Activated naive CD8-positive, alpha-beta T cell treated with anti-CD3 and anti-CD28 coated beads, Interleukin-2, amount 10 ng/mL, durations not matched to agents 7 days and 5 days (primary cell): ENCODE measurements around the gene ANKRD44. TPM values are rescaled to one million over a fixed set of nuclear protein-coding genes. Genes with fewer than 3 reads are reported as not detected.
A peak's percentile ranks its signal among the peaks of the same experiment; 100 is the strongest.
"Not testable (repeated sequence)": the region's sequence is repeated elsewhere in the genome, so short reads cannot be mapped to it uniquely, and the experiment has no call there.

Experiments
- ATAC-seq: fragments of 150-1000 bp; cut with Tn5 transposase; one replicate; pipeline ENCODE4 v1.10.0; 2021; ENCODE audit warnings: low read depth, moderate library complexity
- POLR2A ChIA-PET: fragments of 350-600 bp; sonication (Branson Sonifier 250); formaldehyde crosslinking; loops from one replicate; lab custom pipeline; 2021; ENCODE audit warnings: antibody characterized with exemption; lab: Charles Lee
- DNase-seq: peaks from one replicate; pipeline ENCODE4 v3.0.0; 2021
- H3K27ac Mint-ChIP-seq: one replicate; pipeline ENCODE4 v1.8.0; 2022; ENCODE audit warnings: mild to moderate bottlenecking, mixed read lengths
- H3K27me3 Mint-ChIP-seq: one replicate; pipeline ENCODE4 v1.8.0; 2022; ENCODE audit warnings: mild to moderate bottlenecking, moderate library complexity, mixed read lengths
- H3K36me3 Mint-ChIP-seq: one replicate; pipeline ENCODE4 v1.8.0; 2021; ENCODE audit warnings: mild to moderate bottlenecking, mixed read lengths
- H3K4me1 Mint-ChIP-seq: one replicate; pipeline ENCODE4 v1.8.0; 2021; ENCODE audit warnings: mixed read lengths
- H3K4me3 Mint-ChIP-seq: one replicate; pipeline ENCODE4 v1.8.0; 2022; ENCODE audit warnings: mild to moderate bottlenecking, moderate library complexity, mixed read lengths
- H3K9me3 Mint-ChIP-seq: one replicate; pipeline ENCODE4 v1.8.0; 2021; ENCODE audit warnings: mixed read lengths
- total RNA-seq, 2 experiments: library from RNA; stranded (reverse); gene quantifications; one replicate each; pipeline ENCODE4 v1.2.3, GENCODE V29; 2021

ANKRD44 gene
- total RNA-seq: 100 to 1,000 TPM; 240 to 243 TPM

GRCh38 chr2:197310271-197310985, at the start of gene ANKRD44:
TSS of gene ANKRD44 (minus strand) at chr2:197310780. CDS start at chr2:197310604, 176 bp downstream.
- H3K4me3 Mint-ChIP-seq: peak within 1 kb of the TSS; percentile 92
- peak within 1 kb of the TSS; percentile 92 for H3K27ac Mint-ChIP-seq
- peaks cover 16% of the 10 kb centered on the region for H3K36me3 Mint-ChIP-seq
- POLR2A ChIA-PET: interaction anchor here (0.6 to 8.2 kb wide), 23 partner anchors 9 to 511 kb away, joined by 3 to 122 read pairs (median 6); partner anchors contain the start of gene GTF3C3
- no peaks in the 10 kb centered on the region for H3K9me3 Mint-ChIP-seq
- no peaks in the 10 kb centered on the region for H3K27me3 Mint-ChIP-seq
- ATAC-seq (peak; percentile 65), DNase-seq (peak; percentile 92)
- H3K4me1 Mint-ChIP-seq: peaks cover 57% of the 10 kb centered on the region

GRCh38 chr2:197359859-197360258, 49.3 kb upstream of the ANKRD44 start:
- POLR2A ChIA-PET: no interaction called here
- peaks cover 12% of the 10 kb centered on the region for H3K4me1 Mint-ChIP-seq

GRCh38 chr2:197358931-197359330, 48.4 kb upstream of the ANKRD44 start:
- POLR2A ChIA-PET: no interaction called here
- H3K4me3 Mint-ChIP-seq: no peak overlapping the region
- H3K27ac Mint-ChIP-seq: no peak overlapping the region
- no peaks in the 10 kb centered on the region for H3K27me3 Mint-ChIP-seq
- H3K9me3 Mint-ChIP-seq: peaks cover 4% of the 10 kb centered on the region
- peak; percentile 79 for ATAC-seq
- peaks cover 6% of the 10 kb centered on the region for H3K36me3 Mint-ChIP-seq
- H3K4me1 Mint-ChIP-seq: peaks cover 12% of the 10 kb centered on the region
- no peak for DNase-seq

More at GRCh38 chr2:197359859-197360258, 49.3 kb upstream of the ANKRD44 start:
- ATAC-seq (no peak), DNase-seq (no peak)
- no peak overlapping the region for H3K27ac Mint-ChIP-seq
- peaks cover 4% of the 10 kb centered on the region for H3K9me3 Mint-ChIP-seq
- H3K27me3 Mint-ChIP-seq: no peaks in the 10 kb centered on the region
- peaks cover 6% of the 10 kb centered on the region for H3K36me3 Mint-ChIP-seq
- H3K4me3 Mint-ChIP-seq: no peak overlapping the region

DNA sequence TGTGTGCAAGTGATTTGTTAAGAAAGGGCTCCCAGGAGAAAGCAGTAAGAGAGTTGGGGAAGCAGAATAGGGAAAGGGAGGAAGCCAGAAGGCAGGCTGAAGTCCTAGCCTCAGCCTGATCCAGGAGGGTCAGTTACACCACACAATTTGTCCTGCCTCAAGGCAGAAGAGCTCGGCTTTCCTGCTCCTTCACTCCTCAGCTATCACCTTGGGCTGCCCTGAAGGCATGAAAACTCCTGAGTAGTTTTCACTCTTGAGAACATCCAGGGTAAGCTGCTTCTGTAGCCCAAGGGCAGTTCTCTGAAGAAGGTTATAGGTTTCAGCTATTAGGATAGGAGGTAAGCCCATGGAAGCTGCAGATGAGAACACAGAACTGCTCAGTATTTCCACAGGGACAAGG, 47.4 kb upstream of the ANKRD44 start:
- Mint-ChIP-seq H3K27ac (no peak overlapping the region), H3K9me3 (peaks cover 4% of the 10 kb centered on the region), H3K4me3 (no peak overlapping the region), H3K4me1 (peaks cover 12% of the 10 kb centered on the region), H3K27me3 (no peaks in the 10 kb centered on the region), H3K36me3 (peaks cover 6% of the 10 kb centered on the region)
- no peak for DNase-seq
- POLR2A ChIA-PET: no interaction called here
- no peak for ATAC-seq

DNA sequence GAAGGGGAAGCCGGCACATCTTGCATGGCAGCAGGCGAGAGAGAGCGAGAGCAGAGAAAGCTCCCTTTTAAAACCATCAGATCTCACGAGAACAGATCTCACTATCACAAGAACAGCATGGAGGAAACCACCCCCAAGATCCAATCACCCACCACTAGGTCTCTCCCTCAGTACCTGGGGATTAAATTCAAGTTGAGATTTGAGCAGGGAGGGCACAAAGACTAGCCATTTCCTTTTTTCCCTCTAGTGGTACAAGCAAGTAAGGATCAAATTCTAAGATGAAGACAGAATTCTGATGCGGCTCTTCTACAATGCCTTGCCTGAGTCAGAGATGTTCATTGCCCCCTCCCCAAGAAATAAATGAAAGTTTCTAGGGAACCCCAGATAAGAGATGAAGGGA, 45.6 kb upstream of the ANKRD44 start:
- H3K4me3 Mint-ChIP-seq: no peak overlapping the region
- no peak overlapping the region for H3K27ac Mint-ChIP-seq
- H3K9me3 Mint-ChIP-seq: peaks cover 4% of the 10 kb centered on the region
- no peaks in the 10 kb centered on the region for H3K27me3 Mint-ChIP-seq
- DNase-seq: no peak
- POLR2A ChIA-PET: interaction anchor here (1.4 kb wide), 1 partner anchor 27 kb away, joined by 4 read pairs; no protein-coding TSS in a partner anchor
- ATAC-seq: no peak
- peaks cover 12% of the 10 kb centered on the region for H3K4me1 Mint-ChIP-seq
- peaks cover 6% of the 10 kb centered on the region for H3K36me3 Mint-ChIP-seq

DNA sequence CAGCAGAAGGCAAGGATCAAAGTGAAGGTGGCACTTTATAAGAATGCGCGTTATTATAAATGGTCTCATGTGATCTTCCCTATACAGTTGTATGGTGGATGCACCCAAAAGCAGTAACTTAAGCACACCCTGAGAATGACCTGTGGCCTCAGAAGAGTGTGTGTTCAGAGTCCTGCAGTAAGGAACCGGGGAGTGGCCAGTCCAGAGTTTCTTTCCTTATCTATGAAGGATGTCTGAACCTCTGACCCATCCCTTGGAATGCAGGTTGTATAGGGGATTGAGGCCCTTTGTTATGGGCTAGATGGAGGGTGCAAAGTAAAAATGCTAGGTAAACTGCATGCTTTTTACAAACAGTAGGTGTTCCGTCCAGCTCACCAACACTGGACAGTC, 43.6 kb upstream of the ANKRD44 start:
- POLR2A ChIA-PET: no interaction called here
- ATAC-seq (no peak), DNase-seq (no peak)
- Mint-ChIP-seq H3K4me1 (peaks cover 14% of the 10 kb centered on the region), H3K36me3 (peaks cover 3% of the 10 kb centered on the region), H3K4me3 (no peak overlapping the region), H3K27me3 (no peaks in the 10 kb centered on the region), H3K27ac (no peak overlapping the region), H3K9me3 (peaks cover 4% of the 10 kb centered on the region)

DNA sequence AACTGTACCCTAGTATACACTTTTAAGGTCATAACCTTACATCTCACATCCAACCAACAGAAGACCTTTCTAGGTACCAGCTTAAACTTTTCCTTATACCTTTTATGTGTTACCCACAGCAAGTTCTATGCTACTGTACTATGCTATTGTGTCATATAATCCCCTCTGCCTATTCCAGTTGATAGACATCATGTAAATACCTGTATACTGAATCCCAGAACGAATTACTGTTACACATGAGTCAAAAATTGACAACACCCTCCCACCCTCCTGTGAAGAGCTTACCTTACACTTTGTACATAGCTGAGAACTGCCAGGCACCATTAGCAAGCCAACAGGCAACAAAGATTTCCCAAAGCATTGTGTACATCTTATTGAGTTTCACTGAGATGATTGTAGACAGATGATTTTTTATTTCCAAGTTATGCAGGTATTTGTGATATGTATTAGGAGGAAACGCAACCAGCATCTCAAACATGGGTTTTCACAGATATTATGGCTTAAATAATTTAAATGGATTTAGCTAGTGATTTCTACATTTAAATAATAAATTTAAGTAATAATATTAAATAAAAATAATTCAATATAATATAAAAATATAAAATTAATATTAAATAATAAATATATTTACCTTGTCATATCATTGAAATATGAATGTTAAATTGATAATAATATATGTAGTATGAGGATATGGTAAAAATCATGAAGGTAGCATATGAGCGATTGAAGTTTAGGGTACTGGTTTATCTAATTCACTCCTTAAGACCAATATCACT, 43.0 kb upstream of the ANKRD44 start:
- Mint-ChIP-seq H3K9me3 (peaks cover 4% of the 10 kb centered on the region), H3K36me3 (peaks cover 2% of the 10 kb centered on the region), H3K4me1 (peaks cover 9% of the 10 kb centered on the region), H3K27me3 (no peaks in the 10 kb centered on the region), H3K4me3 (no peak overlapping the region), H3K27ac (no peak overlapping the region)
- no peak for ATAC-seq
- POLR2A ChIA-PET: no interaction called here
- DNase-seq: no peak

- H3K36me3 Mint-ChIP-seq: peaks cover 2% of the 10 kb centered on the region
- peaks cover 5% of the 10 kb centered on the region for H3K4me1 Mint-ChIP-seq
- POLR2A ChIA-PET: no interaction called here
- H3K27ac Mint-ChIP-seq: no peak overlapping the region
- H3K9me3 Mint-ChIP-seq: peaks cover 4% of the 10 kb centered on the region
- no peak overlapping the region for H3K4me3 Mint-ChIP-seq
- no peak for ATAC-seq
- no peaks in the 10 kb centered on the region for H3K27me3 Mint-ChIP-seq
- no peak for DNase-seq
These were observed 39.1 kb upstream of the ANKRD44 start for GRCh38 chr2:197349699-197350098.

- peaks cover 2% of the 10 kb centered on the region for H3K36me3 Mint-ChIP-seq
- H3K27ac Mint-ChIP-seq: no peak overlapping the region
- ATAC-seq (no peak), DNase-seq (no peak)
- H3K9me3 Mint-ChIP-seq: peaks cover 4% of the 10 kb centered on the region
- peaks cover 5% of the 10 kb centered on the region for H3K4me1 Mint-ChIP-seq
- no peaks in the 10 kb centered on the region for H3K27me3 Mint-ChIP-seq
- no peak overlapping the region for H3K4me3 Mint-ChIP-seq
- POLR2A ChIA-PET: interaction anchor here (1.2 kb wide), 1 partner anchor 86 kb away, joined by 4 read pairs; the partner anchor contains the start of gene SF3B1
These were observed 38.3 kb upstream of the ANKRD44 start for GRCh38 chr2:197348721-197349360.

- no peaks in the 10 kb centered on the region for H3K27me3 Mint-ChIP-seq
- ATAC-seq (no peak), DNase-seq (no peak)
- H3K4me3 Mint-ChIP-seq: no peak overlapping the region
- peaks cover 5% of the 10 kb centered on the region for H3K4me1 Mint-ChIP-seq
- no peak overlapping the region for H3K27ac Mint-ChIP-seq
- peaks cover 2% of the 10 kb centered on the region for H3K36me3 Mint-ChIP-seq
- POLR2A ChIA-PET: no interaction called here
- H3K9me3 Mint-ChIP-seq: peaks cover 4% of the 10 kb centered on the region
These were observed 35.3 kb upstream of the ANKRD44 start for GRCh38 chr2:197345846-197346370.

GRCh38 chr2:197343968-197344367, 33.4 kb upstream of the ANKRD44 start:
- DNase-seq, H3K9me3 Mint-ChIP-seq, POLR2A ChIA-PET, H3K27me3 Mint-ChIP-seq, ATAC-seq, H3K27ac Mint-ChIP-seq, H3K4me3 Mint-ChIP-seq, H3K36me3 Mint-ChIP-seq: not testable (repeated sequence)
- peaks cover 11% of the 10 kb centered on the region for H3K4me1 Mint-ChIP-seq

GRCh38 chr2:197340591-197340990, 30.0 kb upstream of the ANKRD44 start:
- POLR2A ChIA-PET: no interaction called here
- no peaks in the 10 kb centered on the region for H3K27me3 Mint-ChIP-seq

More at GRCh38 chr2:197340591-197340990, 30.0 kb upstream of the ANKRD44 start:
- Mint-ChIP-seq H3K4me3 (no peak overlapping the region), H3K4me1 (peaks cover 11% of the 10 kb centered on the region), H3K36me3 (no peaks in the 10 kb centered on the region), H3K27ac (no peak overlapping the region), H3K9me3 (no peaks in the 10 kb centered on the region)
- ATAC-seq (no peak), DNase-seq (no peak)
